ENCODE measurements around the gene OSM. TPM values are rescaled to one million over a fixed set of nuclear protein-coding genes. Genes with fewer than 3 reads are reported as not detected.

OSM gene
- total RNA-seq: 1 to 10 TPM in 2 of 4 donors, not detected in 2; 4.1 to 7.7 TPM

GRCh38 chr22:30266445-30267381 is at the start of gene OSM:
Gene OSM, minus strand, starts transcription at chr22:30266851. Its CDS starts 52 bp downstream, at chr22:30266799.
- 87 to 92% methylated on average over 9 to 12 of the region's 35 CpGs for WGBS, 2 donors (ENCODE audit: low coverage in 1 of 2)
- ATAC-seq: no peak
- Histone ChIP-seq H3K27ac (peak within 1 kb of the TSS in 3 of 4 donors; percentile 48 to 66 (median 54)), H3K36me3 (no peaks in the 10 kb centered on the region), H3K4me1 (peaks cover 0 to 9% (median 6%) of the 10 kb centered on the region in 3 donors), H3K27me3 (peaks cover 5% of the 10 kb centered on the region), H3K4me3 (peak within 1 kb of the TSS in 1 of 2 donors; percentile 39), H3K9me3 (no peaks in the 10 kb centered on the region)
- TF ChIP-seq POLR2A (IDR thresholded peaks at IDR 0.05) (no peak), EP300 (IDR thresholded peaks at IDR 0.05) (no peak), CTCF (IDR thresholded peaks at IDR 0.05) (no peak)

DNA sequence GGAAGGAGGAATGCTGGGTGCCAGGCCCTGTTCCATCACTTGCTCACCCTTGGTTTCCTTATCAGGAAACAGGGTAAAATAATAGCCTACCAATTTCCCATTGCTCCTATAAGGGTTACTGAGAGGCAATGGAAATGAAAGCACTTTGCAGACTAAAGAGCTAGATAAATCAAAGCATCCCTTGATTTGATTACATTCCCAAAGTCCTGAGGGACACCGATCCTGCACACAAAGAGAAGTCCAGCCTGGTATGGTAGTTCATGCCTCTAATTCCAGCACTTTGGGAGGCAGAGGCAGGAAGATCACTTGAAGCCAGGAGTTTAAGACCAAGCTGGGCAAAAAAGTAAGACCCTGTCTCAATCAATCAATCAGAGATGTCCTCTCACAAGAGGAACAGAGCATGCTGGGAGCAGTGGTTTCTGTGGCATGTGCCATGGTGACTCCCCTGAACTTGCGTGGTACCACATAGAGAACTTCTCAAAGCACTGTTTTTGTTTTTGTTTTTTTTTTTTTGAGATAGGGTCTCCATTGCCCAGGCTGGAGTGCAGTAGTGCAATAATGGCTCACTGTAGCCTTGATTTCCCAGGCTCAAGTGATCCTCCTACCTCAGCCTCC is 49.4 kb upstream of the OSM start:
- ATAC-seq: no peak
- Histone ChIP-seq H3K9me3 (no peaks in the 10 kb centered on the region), H3K36me3 (peaks cover 0 to 20% of the 10 kb centered on the region in 2 donors), H3K4me1 (peaks cover 4 to 100% (median 51%) of the 10 kb centered on the region in 3 donors), H3K4me3 (no peak overlapping the region), H3K27me3 (no peaks in the 10 kb centered on the region), H3K27ac (peak overlapping the region in 3 of 4 donors; percentile 8 to 35 (median 9))
- WGBS, 2 donors (ENCODE audit: low coverage in 1 of 2): 64 to 80% methylated on average over 2 of the region's 2 CpGs
- TF ChIP-seq EP300 (IDR thresholded peaks at IDR 0.05): no peak

GRCh38 chr22:30314915-30315314 is 48.3 kb upstream of the OSM start:
- no peaks in the 10 kb centered on the region for H3K9me3 ChIP-seq
- H3K4me1 ChIP-seq: peaks cover 9 to 100% (median 53%) of the 10 kb centered on the region in 3 donors
- peaks cover 0 to 9% of the 10 kb centered on the region in 2 donors for H3K36me3 ChIP-seq
- peak overlapping the region in 2 of 4 donors; percentile 8 to 35 for H3K27ac ChIP-seq
- no peak overlapping the region for H3K4me3 ChIP-seq
- ATAC-seq: no peak
- WGBS, 2 donors (ENCODE audit: low coverage in 1 of 2): 84 to 94% methylated on average over 4 to 6 of the region's 8 CpGs
- H3K27me3 ChIP-seq: no peaks in the 10 kb centered on the region
- no peak for TF ChIP-seq POLR2A (IDR thresholded peaks at IDR 0.05)
- TF ChIP-seq EP300 (IDR thresholded peaks at IDR 0.05): no peak
- no peak for TF ChIP-seq POLR2AphosphoS5 (IDR thresholded peaks at IDR 0.05)
- no peak for TF ChIP-seq CTCF (IDR thresholded peaks at IDR 0.05)

DNA sequence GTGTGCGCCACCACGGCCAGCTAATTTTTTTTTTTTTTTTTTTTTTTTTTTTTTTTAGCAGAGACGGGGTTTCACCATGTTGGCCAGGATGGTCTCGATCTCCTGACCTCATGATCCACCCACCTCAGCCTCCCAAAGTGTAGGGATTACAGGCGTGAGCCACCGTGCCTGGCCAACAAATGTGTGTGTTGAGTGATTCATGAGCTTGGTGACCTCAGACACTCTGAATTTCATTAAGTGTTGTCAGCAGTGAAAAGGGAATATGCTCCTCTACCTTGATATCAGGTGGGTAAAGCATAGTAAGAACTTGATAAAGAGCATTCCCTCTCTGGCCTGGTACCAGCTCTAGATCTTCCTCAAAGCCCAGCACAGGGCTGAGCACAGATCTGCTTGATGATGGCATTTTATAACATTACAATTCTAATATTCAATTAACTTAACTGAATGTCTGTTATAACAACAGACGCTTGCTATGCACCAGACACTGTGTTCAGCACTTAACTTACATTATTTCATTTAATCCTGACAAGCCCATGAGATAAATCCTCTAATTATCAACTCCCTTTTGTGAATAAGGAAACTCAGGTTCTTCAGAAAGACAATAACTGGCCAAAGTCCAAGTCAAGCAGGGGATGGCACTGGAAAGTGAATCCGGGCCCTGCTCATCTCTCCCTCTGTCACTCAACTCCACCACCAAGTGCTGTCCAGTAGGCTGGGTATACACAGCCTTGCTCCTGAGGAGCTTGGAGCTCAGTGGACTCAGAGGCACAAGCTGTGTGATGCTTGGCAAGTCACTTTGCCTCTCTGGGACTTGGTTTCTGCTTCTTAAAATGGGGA is 47.1 kb upstream of the OSM start:
- WGBS, 2 donors (ENCODE audit: low coverage in 1 of 2): 44 to 65% methylated on average over 2 of the region's 8 CpGs
- Histone ChIP-seq H3K27ac (peak overlapping the region in 3 of 4 donors; percentile 7 to 50 (median 18)), H3K4me3 (no peak overlapping the region), H3K27me3 (no peaks in the 10 kb centered on the region), H3K4me1 (peaks cover 12 to 100% (median 55%) of the 10 kb centered on the region in 3 donors), H3K36me3 (no peaks in the 10 kb centered on the region), H3K9me3 (no peaks in the 10 kb centered on the region)
- TF ChIP-seq POLR2AphosphoS5 (IDR thresholded peaks at IDR 0.05) (no peak), EP300 (IDR thresholded peaks at IDR 0.05) (no peak), CTCF (IDR thresholded peaks at IDR 0.05) (no peak), POLR2A (IDR thresholded peaks at IDR 0.05) (no peak)
- no peak for ATAC-seq

GRCh38 chr22:30312053-30312452 is 45.4 kb upstream of the OSM start:
- 36 to 67% methylated on average over 3 to 4 of the region's 6 CpGs for WGBS, 2 donors (ENCODE audit: low coverage in 1 of 2)
- peaks cover 12 to 100% (median 54%) of the 10 kb centered on the region in 3 donors for H3K4me1 ChIP-seq
- no peak overlapping the region for H3K4me3 ChIP-seq
- H3K27me3 ChIP-seq: no peaks in the 10 kb centered on the region
- TF ChIP-seq CTCF (IDR thresholded peaks at IDR 0.05): no peak
- no peak for TF ChIP-seq EP300 (IDR thresholded peaks at IDR 0.05)
- TF ChIP-seq POLR2AphosphoS5 (IDR thresholded peaks at IDR 0.05): peak; percentile 54
- no peaks in the 10 kb centered on the region for H3K36me3 ChIP-seq
- ATAC-seq: peak; percentile 8
- no peaks in the 10 kb centered on the region for H3K9me3 ChIP-seq
- peak overlapping the region; percentile 64 to 90 (median 88) for H3K27ac ChIP-seq

Data from gastroesophageal sphincter (tissue), 4 donors.